Neural cell (in vitro differentiated cells): ENCODE results near the gene FSIP1. TPM values are rescaled to one million over a fixed set of nuclear protein-coding genes. Genes with fewer than 3 reads are reported as not detected.

Source experiments
- H2AFZ ChIP-seq: fragments of 200-600, 300-800 bp; sonication (generic), shearing (Covaris generic); 2 replicates; pipeline ENCODE4 v1.6.0; 2014; ENCODE audit warnings: low read depth, mild to moderate bottlenecking, antibody characterized with exemption, low read length, moderate library complexity
- H3F3A ChIP-seq: fragments of 200-600 bp; shearing (Covaris generic); 2 replicates; pipeline ENCODE4 v1.6.1; 2016; ENCODE audit warnings: mild to moderate bottlenecking, moderate library complexity, mixed read lengths, antibody characterized with exemption, low read length; ENCODE audit not compliant: insufficient read depth, poor library complexity, severe bottlenecking
- H3K27ac ChIP-seq: fragments of 200-600, 300-800 bp; sonication (generic), shearing (Covaris generic); 2 replicates; pipeline ENCODE4 v1.5.1; 2014; ENCODE audit warnings: mild to moderate bottlenecking, low read length, moderate library complexity
- H3K27me3 ChIP-seq: fragments of 300-800, 200-600 bp; sonication (generic), shearing (Covaris generic); 2 replicates; pipeline ENCODE4 v1.6.0; 2014; ENCODE audit warnings: mild to moderate bottlenecking, low read depth, low read length, moderate library complexity; ENCODE audit not compliant: insufficient read depth
- H3K36me3 ChIP-seq: fragments of 300-800, 200-600 bp; sonication (generic), shearing (Covaris generic); 2 replicates; pipeline ENCODE4 v1.5.1; 2014; ENCODE audit warnings: mild to moderate bottlenecking, antibody characterized with exemption, low read length, moderate library complexity; ENCODE audit not compliant: insufficient read depth
- H3K4me2 ChIP-seq: fragments of 300-800, 200-600 bp; sonication (generic), shearing (Covaris generic); 2 replicates; pipeline ENCODE4 v1.6.0; 2014; ENCODE audit warnings: mild to moderate bottlenecking, low read length
- H3K4me3 ChIP-seq: fragments of 300-800, 200-600 bp; sonication (generic), shearing (Covaris generic); 2 replicates; pipeline ENCODE4 v1.5.1; 2014; ENCODE audit warnings: mild to moderate bottlenecking, low read length, moderate library complexity
- H3K79me2 ChIP-seq: fragments of 200-600 bp; shearing (Covaris generic); replicated peaks from 2 replicates; pipeline ENCODE4 v1.6.0; 2014; ENCODE audit warnings: mild to moderate bottlenecking, low read length, moderate library complexity; ENCODE audit not compliant: insufficient read depth
- H3K9ac ChIP-seq: fragments of 300-800, 200-600 bp; sonication (generic), shearing (Covaris generic); 2 replicates; pipeline ENCODE4 v1.6.1; 2016; ENCODE audit warnings: mild to moderate bottlenecking, low read length, mixed read lengths
- H3K9me2 ChIP-seq: fragments of 200-600 bp; shearing (Covaris generic); 2 replicates; pipeline ENCODE4 v1.6.1; 2016; ENCODE audit warnings: mild to moderate bottlenecking, low read length, mixed read lengths; ENCODE audit not compliant: insufficient read depth
- H3K9me3 ChIP-seq: fragments of 200-600, 300-800 bp; sonication (generic), shearing (Covaris generic); 2 replicates; pipeline ENCODE4 v1.6.1; 2016; ENCODE audit warnings: mild to moderate bottlenecking, mixed run types, low read length, moderate library complexity, mixed read lengths
- H4K20me1 ChIP-seq: fragments of 200-600 bp; shearing (Covaris generic); 2 replicates; pipeline ENCODE4 v1.6.1; 2016; ENCODE audit warnings: mild to moderate bottlenecking, mixed run types; ENCODE audit not compliant: insufficient read depth
- EP300 ChIP-seq: fragments of 450-650 bp; conservative IDR thresholded peaks from 2 replicates; pipeline ENCODE4 v1.6.1; 2014; ENCODE audit warnings: antibody characterized with exemption, mild to moderate bottlenecking, moderate library complexity; ENCODE audit not compliant: poor library complexity, severe bottlenecking
- EZH2 ChIP-seq: fragments of 200-600, 300-800 bp; shearing (Covaris generic), sonication (generic); IDR thresholded peaks from 2 replicates; pipeline ENCODE4 v1.6.1; 2014; ENCODE audit warnings: antibody characterized with exemption, low read length, borderline replicate concordance, mild to moderate bottlenecking; ENCODE audit not compliant: insufficient read depth, poor library complexity, severe bottlenecking
- MXI1 ChIP-seq: fragments of 450-650 bp; conservative IDR thresholded peaks from 2 replicates; pipeline ENCODE4 v1.6.1; 2014; ENCODE audit warnings: antibody characterized with exemption, mild to moderate bottlenecking; ENCODE audit not compliant: poor library complexity, severe bottlenecking
- POLR2AphosphoS5 ChIP-seq: IDR thresholded peaks from 2 replicates; pipeline ENCODE4 v1.6.1; 2012
- RAD21 ChIP-seq: fragments of 450-650 bp; conservative IDR thresholded peaks from 2 replicates; pipeline ENCODE4 v1.6.1; 2014; ENCODE audit warnings: antibody characterized with exemption, mild to moderate bottlenecking, moderate library complexity
- REST ChIP-seq: IDR thresholded peaks from 2 replicates; pipeline ENCODE4 v1.6.1; 2012; ENCODE audit warnings: borderline replicate concordance
- SMC3 ChIP-seq: fragments of 450-650 bp; conservative IDR thresholded peaks from 2 replicates; pipeline ENCODE4 v1.6.1; 2014; ENCODE audit warnings: antibody characterized with exemption, mild to moderate bottlenecking, moderate library complexity; ENCODE audit not compliant: poor library complexity
- TAF1 ChIP-seq: IDR thresholded peaks from 2 replicates; pipeline ENCODE4 v1.6.1; 2012; ENCODE audit warnings: low read depth
- polyA plus RNA-seq: library from polyadenylated mRNA; depleted of rRNA; stranded (reverse); fragments of >200 nt; gene quantifications from 2 replicates; pipeline ENCODE4 v1.2.3, GENCODE V29; 2014
- TF ChIP-seq, protein P1 (sequence below): fragments of 450-650 bp; IDR thresholded peaks from 2 replicates; pipeline ENCODE4 v1.5.1; 2014; ENCODE audit warnings: antibody characterized with exemption, mild to moderate bottlenecking, moderate library complexity; ENCODE audit not compliant: poor library complexity, severe bottlenecking

Gene FSIP1
- polyA plus RNA-seq, 1 donor from 2014 or later, result 3.8 TPM

GRCh38 chr15:39584662-39585388, 197.8 kb downstream of the FSIP1 start:
- Histone ChIP-seq H2AFZ (no peak overlapping the region), H3K4me3 (no peak overlapping the region), H3F3A (no peaks in the 10 kb centered on the region), H3K27ac (no peak overlapping the region), H3K36me3 (no peaks in the 10 kb centered on the region), H4K20me1 (no peaks in the 10 kb centered on the region), H3K79me2 (peaks cover 2% of the 10 kb centered on the region), H3K4me2 (no peak overlapping the region), H3K9me2 (no peaks in the 10 kb centered on the region), H3K9me3 (no peaks in the 10 kb centered on the region), H3K27me3 (peaks cover 20% of the 10 kb centered on the region), H3K9ac (no peak overlapping the region)
- TF ChIP-seq SMC3, result no peak
- no peak for TF ChIP-seq MXI1
- TF ChIP-seq EP300, result no peak
- no peak for TF ChIP-seq RAD21
- no peak for TF ChIP-seq TAF1

- H3K9ac ChIP-seq, result no peak overlapping the region
- TF ChIP-seq RAD21 (no peak), EZH2 (no peak), SMC3 (no peak), REST (no peak), TAF1 (no peak), EP300 (no peak), MXI1 (no peak), POLR2AphosphoS5 (no peak)
- TF ChIP-seq, protein P1, sequence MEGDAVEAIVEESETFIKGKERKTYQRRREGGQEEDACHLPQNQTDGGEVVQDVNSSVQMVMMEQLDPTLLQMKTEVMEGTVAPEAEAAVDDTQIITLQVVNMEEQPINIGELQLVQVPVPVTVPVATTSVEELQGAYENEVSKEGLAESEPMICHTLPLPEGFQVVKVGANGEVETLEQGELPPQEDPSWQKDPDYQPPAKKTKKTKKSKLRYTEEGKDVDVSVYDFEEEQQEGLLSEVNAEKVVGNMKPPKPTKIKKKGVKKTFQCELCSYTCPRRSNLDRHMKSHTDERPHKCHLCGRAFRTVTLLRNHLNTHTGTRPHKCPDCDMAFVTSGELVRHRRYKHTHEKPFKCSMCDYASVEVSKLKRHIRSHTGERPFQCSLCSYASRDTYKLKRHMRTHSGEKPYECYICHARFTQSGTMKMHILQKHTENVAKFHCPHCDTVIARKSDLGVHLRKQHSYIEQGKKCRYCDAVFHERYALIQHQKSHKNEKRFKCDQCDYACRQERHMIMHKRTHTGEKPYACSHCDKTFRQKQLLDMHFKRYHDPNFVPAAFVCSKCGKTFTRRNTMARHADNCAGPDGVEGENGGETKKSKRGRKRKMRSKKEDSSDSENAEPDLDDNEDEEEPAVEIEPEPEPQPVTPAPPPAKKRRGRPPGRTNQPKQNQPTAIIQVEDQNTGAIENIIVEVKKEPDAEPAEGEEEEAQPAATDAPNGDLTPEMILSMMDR, result no peak
- H3K4me3 ChIP-seq, result no peak overlapping the region
- H3K9me2 ChIP-seq, result no peaks in the 10 kb centered on the region
- no peaks in the 10 kb centered on the region for H3K36me3 ChIP-seq
- H3K9me3 ChIP-seq, result no peaks in the 10 kb centered on the region
- H3K27me3 ChIP-seq, result peaks cover 25% of the 10 kb centered on the region
- H3K4me2 ChIP-seq, result no peak overlapping the region
- no peak overlapping the region for H3K27ac ChIP-seq
- peaks cover 4% of the 10 kb centered on the region for H3K79me2 ChIP-seq
- no peaks in the 10 kb centered on the region for H3F3A ChIP-seq
- H4K20me1 ChIP-seq, result no peaks in the 10 kb centered on the region
- H2AFZ ChIP-seq, result no peak overlapping the region
These were observed 198.4 kb downstream of the FSIP1 start for GRCh38 chr15:39584266-39584659.
